SK-N-SH (cell line): Measurements from ENCODE around the gene TRAF3IP1. TPM values are rescaled to one million over a fixed set of nuclear protein-coding genes. Genes with fewer than 3 reads are reported as not detected.

Experiments used
- CTCF ChIA-PET: fragments of 300-600, 350-600 bp; formaldehyde crosslinking; extraction: SDS; loops from one replicate; lab custom pipeline; 2021; lab: Yijun Ruan, JAX
- POLR2A ChIA-PET: fragments of 350-600 bp; sonication (Branson Sonifier 250); formaldehyde crosslinking; extraction: SDS; loops from one replicate; lab custom pipeline; 2020; ENCODE audit warnings: antibody characterized with exemption, inconsistent platforms; lab: Yijun Ruan, JAX
- DNase-seq: peaks from one replicate; pipeline ENCODE4 v3.0.0; 2012
- H2AFZ ChIP-seq: fragments of 200-600 bp; sonication (generic); 2 replicates; pipeline ENCODE4 v1.8.1; 2016; ENCODE audit warnings: antibody characterized with exemption, mild to moderate bottlenecking, low read depth
- H3F3A ChIP-seq: fragments of 200-600 bp; sonication (generic); replicated peaks from 2 replicates; pipeline ENCODE3; 2016; ENCODE audit warnings: antibody characterized with exemption, mild to moderate bottlenecking; ENCODE audit not compliant: insufficient read depth
- H3K27ac ChIP-seq, 2 experiments: fragments of 200-500 bp in 1 of 2; fragments of 200-600 bp in 1 of 2; sonication (Bioruptor generic) in 1 of 2; sonication (generic), shearing (Covaris generic) in 1 of 2; 2 replicates each; pipeline versions ENCODE4 v1.5.1 to v1.6.1; 2014 to 2016; ENCODE audit warnings: low read depth in 2 of 2, inconsistent platforms in 1 of 2, low read length in 1 of 2, mild to moderate bottlenecking in 1 of 2, mixed read lengths in 1 of 2
- H3K27me3 ChIP-seq: fragments of 200-600 bp; sonication (generic), shearing (Covaris generic); 2 replicates; pipeline ENCODE4 v1.6.1; 2016; ENCODE audit warnings: mixed run types; ENCODE audit not compliant: insufficient read depth
- H3K36me3 ChIP-seq, 2 experiments: fragments of 200-500 bp in 1 of 2; fragments of 200-600 bp in 1 of 2; sonication (Bioruptor generic) in 1 of 2; sonication (generic) in 1 of 2; replicated peaks in 1 of 2; 2 replicates each; pipeline versions ENCODE3 to v1.5.1; 2014 to 2016; ENCODE audit warnings: low read length in 1 of 2, mild to moderate bottlenecking in 1 of 2; ENCODE audit not compliant: insufficient read depth in 2 of 2, control insufficient read depth in 1 of 2
- H3K4me1 ChIP-seq, 2 experiments: fragments of 200-500 bp in 1 of 2; fragments of 200-600 bp in 1 of 2; sonication (Bioruptor generic) in 1 of 2; sonication (generic), shearing (Covaris generic) in 1 of 2; 2 replicates each; pipeline versions ENCODE4 v1.5.1 to v1.6.1; 2014 to 2016; ENCODE audit warnings: low read depth in 1 of 2, low read length in 1 of 2, mixed run types in 1 of 2; ENCODE audit not compliant: insufficient read depth in 2 of 2, control insufficient read depth in 1 of 2
- H3K4me2 ChIP-seq: fragments of 200-600 bp; sonication (generic), shearing (Covaris generic); 2 replicates; pipeline ENCODE4 v1.6.1; 2017; ENCODE audit warnings: mixed run types
- H3K4me3 ChIP-seq, 2 experiments: fragments of 200-500 bp in 1 of 2; fragments of 200-600 bp in 1 of 2; sonication (Bioruptor generic) in 1 of 2; sonication (generic), shearing (Covaris generic) in 1 of 2; 2 replicates each; pipeline versions ENCODE4 v1.5.1 to v1.8.1; 2014 to 2016; ENCODE audit warnings: low read depth in 2 of 2, inconsistent platforms in 1 of 2, low read length in 1 of 2, mild to moderate bottlenecking in 1 of 2, mixed read lengths in 1 of 2, moderate library complexity in 1 of 2
- H3K79me2 ChIP-seq: fragments of 200-600 bp; sonication (generic); 2 replicates; pipeline ENCODE4 v1.8.1; 2017; ENCODE audit warnings: mild to moderate bottlenecking; ENCODE audit not compliant: insufficient read depth
- H3K9ac ChIP-seq: fragments of 200-600 bp; sonication (generic); 2 replicates; pipeline ENCODE4 v1.6.1; 2017; ENCODE audit warnings: mixed run types
- H3K9me2 ChIP-seq: fragments of 200-600 bp; sonication (generic); 2 replicates; pipeline ENCODE4 v1.6.1; 2017; ENCODE audit warnings: mixed run types
- H3K9me3 ChIP-seq: fragments of 200-600 bp; sonication (generic); 2 replicates; pipeline ENCODE4 v1.6.1; 2017; ENCODE audit warnings: mixed run types, mild to moderate bottlenecking, moderate library complexity
- H4K20me1 ChIP-seq: fragments of 200-600 bp; sonication (generic); 2 replicates; pipeline ENCODE4 v1.6.1; 2017; ENCODE audit warnings: mild to moderate bottlenecking, mixed run types; ENCODE audit not compliant: insufficient read depth
- ELF1 ChIP-seq: IDR thresholded peaks from 2 replicates; pipeline ENCODE4 v1.4.0; 2012
- EP300 ChIP-seq, 2 experiments: IDR thresholded peaks; 2 replicates each; pipeline versions ENCODE4 v1.4.0 to v1.6.1; 2012; ENCODE audit warnings: borderline replicate concordance in 1 of 2, low read depth in 1 of 2, low read length in 1 of 2
- FOSL2 ChIP-seq: IDR thresholded peaks from 2 replicates; pipeline ENCODE4 v1.4.0; 2012; ENCODE audit warnings: low read depth, mild to moderate bottlenecking, moderate library complexity, borderline replicate concordance
- FOXJ3 ChIP-seq: sonication (generic); formaldehyde crosslinking; IDR thresholded peaks from 2 replicates; pipeline ENCODE4 v1.5.1; 2020; ENCODE audit warnings: mild to moderate bottlenecking, missing genetic modification reagents
- FOXM1 ChIP-seq: IDR thresholded peaks from 2 replicates; pipeline ENCODE4 v1.4.0; 2012; ENCODE audit warnings: low read depth, mild to moderate bottlenecking
- MEF2A ChIP-seq: IDR thresholded peaks from 2 replicates; pipeline ENCODE4 v1.4.0; 2012; ENCODE audit warnings: low read depth, borderline replicate concordance
- NRF1 ChIP-seq: IDR thresholded peaks from 2 replicates; pipeline ENCODE4 v1.6.1; 2012; ENCODE audit warnings: low read depth, mild to moderate bottlenecking, low read length
- POLR2AphosphoS5 ChIP-seq: IDR thresholded peaks from 2 replicates; pipeline ENCODE4 v1.6.1; 2012; ENCODE audit warnings: low read depth, low read length
- RAD21 ChIP-seq: IDR thresholded peaks from 2 replicates; pipeline ENCODE4 v1.6.1; 2012; ENCODE audit warnings: mild to moderate bottlenecking, low read length
- RCOR1 ChIP-seq: fragments of 150-350 bp; IDR thresholded peaks from 2 replicates; pipeline ENCODE4 v1.6.1; 2017; ENCODE audit warnings: antibody characterized with exemption, low read length
- RFX5 ChIP-seq: IDR thresholded peaks from 2 replicates; pipeline ENCODE4 v1.6.1; 2012; ENCODE audit warnings: mild to moderate bottlenecking, improper control_type of control experiment, low read length
- RXRA ChIP-seq: IDR thresholded peaks from 2 replicates; pipeline ENCODE4 v1.4.0; 2012; ENCODE audit warnings: low read depth, mild to moderate bottlenecking, borderline replicate concordance
- WGBS: methylation state at CpG from one replicate; pipeline ENCODE4 v1.1.6; 2017; ENCODE audit warnings: low lambda C conversion rate; 5-methylcytosine and 5-hydroxymethylcytosine counted together
- polyA plus RNA-seq, 3 experiments: library from polyadenylated mRNA; depleted of rRNA; stranded (reverse); fragments of >200 nt; gene quantifications; 2 replicates each; pipeline ENCODE4 v1.2.3, GENCODE V29; 2012
- TF ChIP-seq, protein P1 (sequence below): fragments of 200-600 bp; sonication (generic); IDR thresholded peaks from 2 replicates; pipeline ENCODE4 v1.6.1; 2017; ENCODE audit warnings: antibody characterized with exemption, mild to moderate bottlenecking, moderate library complexity
- TF ChIP-seq, protein P2 (sequence below): IDR thresholded peaks from 2 replicates; pipeline ENCODE4; 2012
- TF ChIP-seq, protein P3 (sequence below): IDR thresholded peaks from 2 replicates; pipeline ENCODE4 v1.4.0; 2012; ENCODE audit warnings: low read depth, borderline replicate concordance

The TRAF3IP1 gene
- polyA plus RNA-seq, 1 of the 3 experiments (the other 2 are of a cell fraction) = 15.0 TPM

DNA sequence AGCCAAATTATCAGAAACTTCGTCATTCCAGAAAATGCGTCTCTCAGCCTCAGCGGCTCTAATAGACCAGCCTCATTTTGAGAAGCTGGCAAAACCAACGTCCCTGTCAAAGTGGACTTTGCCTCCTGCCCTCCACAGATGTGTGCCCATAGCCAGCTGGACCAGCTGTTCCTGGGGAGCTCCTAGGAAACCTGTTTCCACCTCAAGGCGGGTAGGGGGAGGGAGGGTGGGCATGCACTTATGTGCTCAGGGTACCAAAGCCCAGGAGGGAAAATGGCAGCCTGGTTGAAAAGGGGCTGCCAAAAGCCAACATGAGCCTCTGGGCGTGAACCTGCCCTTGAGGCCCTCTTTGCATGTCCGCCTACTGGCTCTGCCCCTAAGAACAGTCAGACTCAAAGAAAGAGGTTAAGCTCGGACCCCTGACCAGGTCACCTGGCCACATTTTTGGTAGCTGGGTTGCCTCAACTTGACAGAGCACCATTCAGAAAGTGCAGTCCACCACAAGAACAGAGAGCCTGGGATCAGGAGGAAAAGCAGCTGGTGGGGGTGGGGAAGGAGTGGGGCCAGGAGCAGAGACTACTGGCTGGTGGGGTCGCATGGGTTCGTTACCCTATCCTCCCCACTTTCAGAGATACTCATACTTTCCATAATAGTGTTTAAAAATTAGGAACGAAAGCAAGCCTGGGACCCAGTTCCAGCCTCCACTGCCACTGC is 35.4 kb upstream of the TRAF3IP1 start:
- TF ChIP-seq POLR2AphosphoS5 (no peak), RAD21 (no peak), FOSL2 (no peak), EP300 (IDR thresholded peaks at IDR 0.05; ENCODE audit: borderline replicate concordance in 1 of 2, low read depth in 1 of 2, low read length in 1 of 2) (no peak), RCOR1 (no peak), MEF2A (no peak), NRF1 (no peak), FOXM1 (no peak), ELF1 (no peak), RXRA (no peak), RFX5 (no peak), FOXJ3 (CRISPR knock-in tag) (no peak)
- TF ChIP-seq, protein P1, sequence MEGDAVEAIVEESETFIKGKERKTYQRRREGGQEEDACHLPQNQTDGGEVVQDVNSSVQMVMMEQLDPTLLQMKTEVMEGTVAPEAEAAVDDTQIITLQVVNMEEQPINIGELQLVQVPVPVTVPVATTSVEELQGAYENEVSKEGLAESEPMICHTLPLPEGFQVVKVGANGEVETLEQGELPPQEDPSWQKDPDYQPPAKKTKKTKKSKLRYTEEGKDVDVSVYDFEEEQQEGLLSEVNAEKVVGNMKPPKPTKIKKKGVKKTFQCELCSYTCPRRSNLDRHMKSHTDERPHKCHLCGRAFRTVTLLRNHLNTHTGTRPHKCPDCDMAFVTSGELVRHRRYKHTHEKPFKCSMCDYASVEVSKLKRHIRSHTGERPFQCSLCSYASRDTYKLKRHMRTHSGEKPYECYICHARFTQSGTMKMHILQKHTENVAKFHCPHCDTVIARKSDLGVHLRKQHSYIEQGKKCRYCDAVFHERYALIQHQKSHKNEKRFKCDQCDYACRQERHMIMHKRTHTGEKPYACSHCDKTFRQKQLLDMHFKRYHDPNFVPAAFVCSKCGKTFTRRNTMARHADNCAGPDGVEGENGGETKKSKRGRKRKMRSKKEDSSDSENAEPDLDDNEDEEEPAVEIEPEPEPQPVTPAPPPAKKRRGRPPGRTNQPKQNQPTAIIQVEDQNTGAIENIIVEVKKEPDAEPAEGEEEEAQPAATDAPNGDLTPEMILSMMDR = no peak
- TF ChIP-seq, protein P2, sequence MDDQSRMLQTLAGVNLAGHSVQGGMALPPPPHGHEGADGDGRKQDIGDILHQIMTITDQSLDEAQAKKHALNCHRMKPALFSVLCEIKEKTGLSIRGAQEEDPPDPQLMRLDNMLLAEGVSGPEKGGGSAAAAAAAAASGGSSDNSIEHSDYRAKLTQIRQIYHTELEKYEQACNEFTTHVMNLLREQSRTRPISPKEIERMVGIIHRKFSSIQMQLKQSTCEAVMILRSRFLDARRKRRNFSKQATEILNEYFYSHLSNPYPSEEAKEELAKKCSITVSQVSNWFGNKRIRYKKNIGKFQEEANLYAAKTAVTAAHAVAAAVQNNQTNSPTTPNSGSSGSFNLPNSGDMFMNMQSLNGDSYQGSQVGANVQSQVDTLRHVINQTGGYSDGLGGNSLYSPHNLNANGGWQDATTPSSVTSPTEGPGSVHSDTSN = no peak
- TF ChIP-seq, protein P3, sequence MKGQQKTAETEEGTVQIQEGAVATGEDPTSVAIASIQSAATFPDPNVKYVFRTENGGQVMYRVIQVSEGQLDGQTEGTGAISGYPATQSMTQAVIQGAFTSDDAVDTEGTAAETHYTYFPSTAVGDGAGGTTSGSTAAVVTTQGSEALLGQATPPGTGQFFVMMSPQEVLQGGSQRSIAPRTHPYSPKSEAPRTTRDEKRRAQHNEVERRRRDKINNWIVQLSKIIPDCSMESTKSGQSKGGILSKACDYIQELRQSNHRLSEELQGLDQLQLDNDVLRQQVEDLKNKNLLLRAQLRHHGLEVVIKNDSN = no peak
- Histone ChIP-seq H3K36me3 (no peaks in the 10 kb centered on the region), H3K9ac (no peak overlapping the region), H3K9me3 (no peaks in the 10 kb centered on the region), H3K4me1 (peaks cover 8 to 15% of the 10 kb centered on the region in 2 experiments; a peak in 3 of 4 replicates), H3K9me2 (no peaks in the 10 kb centered on the region), H3K4me3 (no peak overlapping the region), H3F3A (no peaks in the 10 kb centered on the region), H4K20me1 (peaks cover 15% of the 10 kb centered on the region; the same call in 1 of the 2 replicates), H3K27ac (no peak overlapping the region), H3K4me2 (no peak overlapping the region), H3K27me3 (no peaks in the 10 kb centered on the region), H3K79me2 (peaks cover 24% of the 10 kb centered on the region; the same call in 1 of the 2 replicates), H2AFZ (no peak overlapping the region)
- DNase-seq = no peak
- WGBS = 89% methylated on average over 10 of the region's 11 CpGs
- POLR2A ChIA-PET = no interaction called here
- CTCF ChIA-PET = interaction anchor here (1.1 to 5.7 kb wide), 3 partner anchors 12 to 28 kb away, joined by 3 to 28 read pairs (median 3); no protein-coding TSS in a partner anchor
